Melanocyte of skin (primary cell): Measurements from ENCODE around the gene ANO5. TPM values are rescaled to one million over a fixed set of nuclear protein-coding genes. Genes with fewer than 3 reads are reported as not detected.

Source experiments
- total RNA-seq, 2 donors: library from RNA; depleted of rRNA; stranded (reverse); fragments of >200 nt; gene quantifications; 2 replicates each; pipeline ENCODE4 v1.2.3, GENCODE V29; 2012

ANO5 gene
- total RNA-seq = 10 to 100 TPM; 10.3 to 12.0 TPM

GRCh38 chr11:22192642-22193347 is at the start of gene ANO5:
Gene ANO5, plus strand, starts transcription at chr11:22193085. Its CDS starts 408 bp downstream, at chr11:22193493.

Other genes starting within 250 kb of the ANO5 start
- under 1 TPM in 1 of 2 donors, not detected in 1; under 0.01 TPM for gene SLC17A6, start 145.3 kb downstream of the ANO5 start, total RNA-seq